ENCODE data around the gene QSER1. TPM values are rescaled to one million over a fixed set of nuclear protein-coding genes. Genes with fewer than 3 reads are reported as not detected.

Gene QSER1
- total RNA-seq, 4 donors from 2014 or later: 26.0 to 44.0 (median 31.0) TPM

DNA sequence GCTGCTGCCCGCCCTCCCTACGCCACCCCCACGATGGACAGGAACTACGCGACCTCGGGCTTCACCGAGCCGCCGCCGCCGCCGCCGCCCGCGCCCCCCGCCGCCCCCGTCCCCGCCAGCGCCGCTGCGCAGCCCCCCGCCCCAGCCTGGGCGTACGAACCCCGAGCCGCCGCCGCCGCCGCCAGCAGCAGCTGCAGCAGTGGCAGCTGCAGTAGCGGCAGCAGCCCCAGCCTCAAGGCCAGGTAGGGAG is 407 bp downstream of the QSER1 start:
- TF ChIP-seq, protein P1, sequence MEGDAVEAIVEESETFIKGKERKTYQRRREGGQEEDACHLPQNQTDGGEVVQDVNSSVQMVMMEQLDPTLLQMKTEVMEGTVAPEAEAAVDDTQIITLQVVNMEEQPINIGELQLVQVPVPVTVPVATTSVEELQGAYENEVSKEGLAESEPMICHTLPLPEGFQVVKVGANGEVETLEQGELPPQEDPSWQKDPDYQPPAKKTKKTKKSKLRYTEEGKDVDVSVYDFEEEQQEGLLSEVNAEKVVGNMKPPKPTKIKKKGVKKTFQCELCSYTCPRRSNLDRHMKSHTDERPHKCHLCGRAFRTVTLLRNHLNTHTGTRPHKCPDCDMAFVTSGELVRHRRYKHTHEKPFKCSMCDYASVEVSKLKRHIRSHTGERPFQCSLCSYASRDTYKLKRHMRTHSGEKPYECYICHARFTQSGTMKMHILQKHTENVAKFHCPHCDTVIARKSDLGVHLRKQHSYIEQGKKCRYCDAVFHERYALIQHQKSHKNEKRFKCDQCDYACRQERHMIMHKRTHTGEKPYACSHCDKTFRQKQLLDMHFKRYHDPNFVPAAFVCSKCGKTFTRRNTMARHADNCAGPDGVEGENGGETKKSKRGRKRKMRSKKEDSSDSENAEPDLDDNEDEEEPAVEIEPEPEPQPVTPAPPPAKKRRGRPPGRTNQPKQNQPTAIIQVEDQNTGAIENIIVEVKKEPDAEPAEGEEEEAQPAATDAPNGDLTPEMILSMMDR (IDR thresholded peaks at IDR 0.05; ENCODE audit: low read depth): no peak

DNA sequence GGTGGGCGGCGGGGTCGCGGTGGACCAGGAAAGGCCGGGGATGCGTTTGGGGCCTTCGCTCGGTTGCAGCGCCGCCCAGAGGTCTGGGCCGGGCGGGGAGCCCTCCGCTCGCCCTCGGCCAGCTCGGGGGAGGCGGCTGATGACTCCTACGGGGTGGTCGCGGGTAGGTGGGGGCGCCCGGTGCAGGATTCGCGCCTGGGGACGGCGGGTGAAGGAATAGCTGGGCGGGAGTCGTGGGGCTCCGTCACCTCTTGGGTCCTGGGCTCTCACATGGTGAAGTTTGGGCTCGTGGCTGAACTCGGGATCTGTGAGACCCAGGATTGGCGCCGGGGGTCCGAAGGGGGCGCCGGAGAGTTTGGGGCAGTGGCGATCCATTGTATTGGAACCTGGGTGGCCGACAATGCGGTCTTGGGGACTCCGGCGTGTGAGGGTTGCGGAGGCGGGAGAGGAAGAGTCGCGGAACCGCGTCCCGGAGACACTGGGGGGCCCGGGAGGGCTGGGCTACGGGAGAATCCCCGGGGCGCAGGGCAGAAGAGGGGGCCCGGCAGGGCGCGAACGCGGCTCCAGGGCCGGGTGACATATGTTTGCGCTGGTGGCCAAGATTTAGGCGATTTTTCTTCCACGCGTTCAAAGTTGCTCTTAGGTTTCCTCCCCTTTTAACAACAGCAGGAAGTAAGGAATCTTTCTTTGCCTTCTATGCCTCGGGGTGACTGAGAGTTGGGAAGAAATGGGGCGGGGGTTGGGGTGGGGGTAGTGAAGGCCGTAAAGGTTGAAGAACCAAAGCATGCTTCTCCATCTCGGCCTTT is 935 bp downstream of the QSER1 start:
- TF ChIP-seq, protein P1 (IDR thresholded peaks at IDR 0.05; ENCODE audit: low read depth): no peak

DNA sequence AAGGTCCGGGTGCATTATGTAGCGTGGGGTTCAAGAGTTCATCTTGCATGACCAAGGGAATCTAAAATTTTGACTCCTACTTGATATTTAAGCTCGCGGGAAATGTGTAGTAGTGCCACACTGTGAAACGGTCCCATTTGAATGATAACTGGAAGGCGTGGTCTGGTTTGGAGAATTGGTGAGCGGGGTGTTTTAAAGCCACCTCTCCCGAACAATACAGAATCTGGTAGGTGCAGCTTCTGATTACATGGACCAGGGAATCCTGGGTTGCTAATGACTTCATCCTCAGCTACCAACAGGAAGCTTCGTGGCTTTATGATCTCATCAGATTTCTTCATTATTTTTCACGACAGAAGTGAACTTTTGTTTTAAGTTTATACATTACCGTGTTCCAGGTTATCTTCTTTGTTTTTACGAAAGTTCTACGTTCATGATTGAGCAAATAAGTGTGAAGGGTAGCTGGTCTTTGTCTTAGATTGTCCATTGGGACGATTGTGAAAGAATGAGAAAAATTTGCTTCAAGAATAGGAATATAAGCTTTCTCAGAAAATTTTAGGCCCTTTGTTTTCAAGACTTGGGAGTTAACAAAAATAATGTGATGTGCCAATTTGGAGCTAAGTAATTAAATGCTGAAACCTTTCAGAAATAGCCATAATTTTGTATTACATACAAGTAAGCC is 1.7 kb downstream of the QSER1 start:
- TF ChIP-seq, protein P1 (IDR thresholded peaks at IDR 0.05; ENCODE audit: low read depth): no peak

DNA sequence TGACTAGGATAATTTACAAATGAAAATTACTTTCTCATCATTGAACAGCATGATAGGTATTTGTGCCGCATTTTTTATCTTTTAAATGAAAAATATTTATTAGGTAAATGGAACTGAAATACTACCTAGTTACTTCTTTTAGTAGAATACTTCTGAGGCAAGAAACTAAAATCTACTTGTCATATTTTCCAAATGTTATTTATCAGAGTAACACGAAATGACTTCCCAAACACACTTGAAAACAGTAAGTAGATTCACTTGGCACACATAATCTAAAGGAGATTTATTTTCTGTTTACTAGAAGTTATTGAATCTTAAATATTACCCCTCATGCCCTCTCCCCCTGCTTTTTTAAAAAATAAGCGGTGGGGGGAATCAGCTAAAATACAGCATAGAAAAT is 2.3 kb downstream of the QSER1 start:
- TF ChIP-seq, protein P1 (IDR thresholded peaks at IDR 0.05; ENCODE audit: low read depth): no peak

DNA sequence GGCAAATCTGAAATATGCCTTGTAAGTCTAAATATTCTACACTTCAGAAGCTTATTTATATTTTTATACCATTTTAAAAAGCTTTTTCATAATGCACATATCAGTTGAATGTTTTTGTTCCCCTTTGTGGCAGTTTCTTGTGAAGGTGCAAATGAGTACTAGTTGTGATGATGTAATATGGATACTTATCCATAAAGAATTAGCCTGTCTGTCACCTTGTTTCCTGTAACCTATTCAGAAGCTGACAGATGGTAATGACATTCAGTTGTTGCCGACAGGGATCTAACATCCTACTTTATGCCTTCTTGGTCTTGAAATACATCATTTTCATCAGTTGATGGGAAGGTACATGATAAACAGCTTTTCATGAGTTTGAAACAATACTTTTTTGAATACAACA is 2.9 kb downstream of the QSER1 start:
- TF ChIP-seq, protein P1 (IDR thresholded peaks at IDR 0.05; ENCODE audit: low read depth): no peak

DNA sequence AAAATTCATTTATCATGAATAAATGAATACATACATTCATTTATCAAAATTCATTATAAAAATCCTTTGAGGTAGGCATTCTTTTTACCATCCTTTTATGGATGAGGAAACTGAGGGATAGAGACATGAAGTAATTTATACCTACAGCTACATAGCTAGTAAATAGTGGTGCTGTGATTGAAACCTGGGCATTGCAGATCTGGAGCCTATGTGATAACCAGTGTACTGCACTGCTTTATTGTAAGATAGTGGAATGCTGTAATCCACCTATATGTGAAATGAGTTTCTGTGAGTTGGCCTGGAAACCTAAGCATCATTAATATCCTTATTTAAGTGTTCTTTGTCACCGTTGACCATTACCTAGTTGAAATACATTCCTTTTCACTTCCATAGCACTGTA is 4.5 kb downstream of the QSER1 start:
- TF ChIP-seq, protein P1 (IDR thresholded peaks at IDR 0.05; ENCODE audit: low read depth): no peak

DNA sequence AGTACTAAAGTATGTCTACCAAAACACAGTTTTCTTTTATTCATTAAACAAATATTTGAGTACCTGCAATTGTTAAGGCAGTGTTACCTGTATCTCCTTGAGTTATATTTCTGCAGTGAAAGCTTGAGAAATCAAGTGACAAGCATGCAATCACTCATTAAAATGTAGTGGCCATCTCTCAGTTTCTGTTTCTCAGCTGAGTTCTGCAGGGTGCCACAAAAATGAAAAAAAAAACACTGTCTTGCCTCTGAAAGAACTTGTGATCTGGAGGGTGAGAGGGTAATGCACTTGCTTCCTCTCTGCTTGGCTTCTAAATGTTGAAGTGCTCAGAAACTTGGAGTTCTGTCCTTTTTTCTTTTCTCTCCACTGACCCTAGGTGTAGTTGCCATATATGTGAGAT is 6.8 kb downstream of the QSER1 start:
- TF ChIP-seq, protein P1 (IDR thresholded peaks at IDR 0.05; ENCODE audit: low read depth): no peak
